GM13977 (cell line): Measurements from ENCODE around the gene TMEM116.
"Not testable (repeated sequence)": the region's sequence is repeated elsewhere in the genome, so short reads cannot be mapped to it uniquely, and the experiment has no call there.

Experiments
- DNase-seq: peaks from one replicate; pipeline ENCODE4 v3.0.0; 2012; ENCODE audit warnings: low spot score
- CTCF ChIP-seq: IDR thresholded peaks from 2 replicates; pipeline ENCODE4 v1.5.1; 2012; ENCODE audit warnings: mild to moderate bottlenecking, control low read depth; ENCODE audit not compliant: insufficient read depth; ENCODE audit errors: extremely low read depth, missing control alignments
- in situ Hi-C: fragments of 300-500 bp; cut with MboI; formaldehyde crosslinking; loops from one replicate; pipeline ENCODE4 v1.12.0; 2022; ENCODE audit warnings: low sequenced_read_pairs, low pct_unique_long_range_greater_than_20kb, mixed read lengths, inconsistent platforms; ENCODE audit not compliant: unreplicated experiment

Gene TMEM116

GRCh38 chr12:111998015-111998414 is 14.9 kb downstream of the TMEM116 start:
- no peak for DNase-seq
- TF ChIP-seq CTCF, result no peak
- in situ Hi-C loops, result no loop called here

GRCh38 chr12:111997300-111997699 is 15.7 kb downstream of the TMEM116 start:
- DNase-seq, result no peak
- no peak for TF ChIP-seq CTCF
- in situ Hi-C loops, result no loop called here

- TF ChIP-seq CTCF, result no peak
- DNase-seq, result no peak
- in situ Hi-C loops, result no loop called here
These were observed 17.0 kb downstream of the TMEM116 start for GRCh38 chr12:111995782-111996480.

GRCh38 chr12:111994211-111995111 is 18.5 kb downstream of the TMEM116 start:
- in situ Hi-C loops, DNase-seq: not testable (repeated sequence)

GRCh38 chr12:111993292-111994150 is 19.4 kb downstream of the TMEM116 start:
- no peak for TF ChIP-seq CTCF
- in situ Hi-C loops, result no loop called here
- no peak for DNase-seq

GRCh38 chr12:111992464-111992863 is 20.5 kb downstream of the TMEM116 start:
- in situ Hi-C loops, result no loop called here

More at GRCh38 chr12:111992464-111992863, 20.5 kb downstream of the TMEM116 start:
- no peak for TF ChIP-seq CTCF
- DNase-seq, result no peak
